ENCODE results near the gene PRDX1. TPM values are rescaled to one million over a fixed set of nuclear protein-coding genes. Genes with fewer than 3 reads are reported as not detected.

Gene PRDX1
- 2,055 to 2,382 TPM (median 2,124 TPM) in 5 replicates for total RNA-seq (2022; extraction: Qiagen RNA extraction; ENCODE audit: low read depth)

GRCh38 chr1:45521413-45522323 lies at the start of gene PRDX1:
Gene PRDX1 (minus strand): TSS chr1:45521884. CDS start chr1:45519043, 2,841 bp downstream.

GRCh38 chr1:45550401-45551351 lies 29.0 kb upstream of the PRDX1 start, which contains the start of gene AKR1A1:
Gene AKR1A1 (plus strand): TSS chr1:45550826. CDS start chr1:45561795, 10,969 bp downstream.

GRCh38 chr1:45490626-45491486 lies 30.8 kb downstream of the PRDX1 start, which contains the start of gene TESK2:
Gene TESK2 (minus strand): TSS chr1:45491163. CDS start chr1:45457785, 33,378 bp downstream.

Other genes with a start within 250 kb of the PRDX1 start
- gene HPDL, start 195.0 kb downstream of the PRDX1 start, total RNA-seq (2022; extraction: Qiagen RNA extraction; ENCODE audit: low read depth) = 3.6 to 6.2 TPM (median 4.7 TPM) in 5 replicates
- 12.0 to 15.6 TPM (median 15.0 TPM) in 5 replicates for gene TOE1, start 181.7 kb downstream of the PRDX1 start, total RNA-seq (2022; extraction: Qiagen RNA extraction; ENCODE audit: low read depth)
- 6.3 to 9.9 TPM (median 9.3 TPM) in 5 replicates for gene MUTYH, start 181.4 kb downstream of the PRDX1 start, total RNA-seq (2022; extraction: Qiagen RNA extraction; ENCODE audit: low read depth)
- gene TESK2, start 30.7 kb downstream of the PRDX1 start, total RNA-seq (2022; extraction: Qiagen RNA extraction; ENCODE audit: low read depth) = 0.24 to 0.43 TPM (median 0.33 TPM) in 5 replicates
- 1.2 to 1.9 TPM (median 1.6 TPM) in 5 replicates for gene CCDC163, start 21.8 kb downstream of the PRDX1 start, total RNA-seq (2022; extraction: Qiagen RNA extraction; ENCODE audit: low read depth)
- 1.8 to 2.2 TPM (median 2.1 TPM) in 5 replicates for gene MMACHC, start 21.6 kb downstream of the PRDX1 start, total RNA-seq (2022; extraction: Qiagen RNA extraction; ENCODE audit: low read depth)
- gene AKR1A1, start 28.9 kb upstream of the PRDX1 start, total RNA-seq (2022; extraction: Qiagen RNA extraction; ENCODE audit: low read depth) = 77.8 to 84.9 TPM (median 79.2 TPM) in 5 replicates
- 115 to 165 TPM (median 133 TPM) in 5 replicates for gene NASP, start 62.2 kb upstream of the PRDX1 start, total RNA-seq (2022; extraction: Qiagen RNA extraction; ENCODE audit: low read depth)
- gene CCDC17, start 102.2 kb upstream of the PRDX1 start, total RNA-seq (2022; extraction: Qiagen RNA extraction; ENCODE audit: low read depth) = 0.15 to 0.54 TPM (median 0.32 TPM) in 5 replicates
- gene GPBP1L1, start 164.6 kb upstream of the PRDX1 start, total RNA-seq (2022; extraction: Qiagen RNA extraction; ENCODE audit: low read depth) = 32.5 to 42.1 TPM (median 36.3 TPM) in 5 replicates
- gene TMEM69, start 166.3 kb upstream of the PRDX1 start, total RNA-seq (2022; extraction: Qiagen RNA extraction; ENCODE audit: low read depth) = 16.2 to 24.0 TPM (median 20.1 TPM) in 5 replicates
- 3.2 to 4.8 TPM (median 4.3 TPM) in 5 replicates for gene IPP, start 228.8 kb upstream of the PRDX1 start, total RNA-seq (2022; extraction: Qiagen RNA extraction; ENCODE audit: low read depth)

Data from A549 treated with RU486 at 1 μM for 4 hours (cell line).